ENCODE results near the gene ESRRB.

ESRRB gene

DNA sequence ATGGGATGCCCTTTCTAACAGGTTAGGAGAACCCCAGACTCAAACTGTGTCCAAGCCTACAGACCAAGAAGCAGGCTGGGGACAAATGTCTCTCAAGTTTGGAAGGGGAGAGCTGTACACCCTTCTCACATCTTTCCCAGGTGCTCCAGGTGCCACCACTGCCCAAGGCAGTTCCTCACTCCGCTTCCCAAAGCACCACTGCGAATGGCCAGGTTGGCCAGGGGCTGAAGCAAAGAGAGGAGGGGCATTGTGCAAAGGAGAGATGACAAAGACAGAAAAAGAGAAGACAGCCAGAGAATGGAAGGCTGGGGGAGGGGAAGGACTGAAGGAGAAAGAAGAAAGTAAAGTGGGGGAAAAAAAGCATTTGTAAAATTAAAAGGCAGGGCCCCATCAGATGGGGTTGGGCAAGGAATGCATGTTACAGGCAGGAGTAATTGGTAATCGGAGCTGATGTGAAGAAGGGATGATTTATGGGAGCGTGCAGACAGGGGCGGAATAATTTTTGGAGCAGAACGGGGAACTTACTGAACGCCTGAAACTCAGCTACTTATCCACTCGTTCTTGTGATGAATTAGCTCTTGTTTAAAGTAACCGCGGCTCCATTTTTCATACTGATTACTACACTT, 165.8 kb downstream of the ESRRB start:
- DNase-seq (ENCODE audit: low read depth) = no peak

DNA sequence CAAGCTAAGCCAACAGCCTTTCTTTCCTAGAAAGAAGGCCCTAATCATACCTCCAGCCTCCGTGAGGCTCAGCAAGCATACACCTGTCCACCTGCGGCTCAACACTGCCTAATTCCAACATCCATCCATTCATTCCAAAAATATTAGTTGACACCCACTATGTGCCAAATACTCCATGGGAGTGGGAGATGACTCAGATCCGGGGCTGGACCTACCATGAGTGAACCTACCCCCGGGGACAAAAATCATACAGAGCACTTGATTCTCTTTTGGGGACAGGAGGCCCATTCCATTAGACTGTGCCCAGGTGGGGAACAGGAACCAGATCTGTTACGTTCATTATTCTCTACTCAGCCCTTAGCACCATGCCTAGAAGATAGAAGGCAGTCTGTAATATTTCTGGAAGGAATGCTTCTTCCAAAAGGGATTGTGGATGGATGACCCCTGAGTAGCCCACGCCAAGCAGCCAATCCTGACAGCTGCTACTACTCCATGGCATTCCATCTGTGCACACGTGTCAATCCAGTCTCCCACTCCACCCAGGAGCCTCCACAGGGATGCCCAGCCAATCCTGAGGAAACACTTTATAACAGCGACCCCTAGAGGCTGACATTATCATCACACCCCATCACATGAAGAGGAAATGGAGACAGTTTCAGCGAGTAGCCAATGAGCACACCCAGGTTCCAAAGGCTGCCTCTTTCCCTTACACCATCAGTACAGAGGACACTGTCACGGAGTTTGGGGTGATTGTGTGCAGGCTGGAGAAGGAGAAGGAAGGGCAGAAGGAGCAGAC, 170.7 kb downstream of the ESRRB start:
- no peak for DNase-seq (ENCODE audit: low read depth)

DNA sequence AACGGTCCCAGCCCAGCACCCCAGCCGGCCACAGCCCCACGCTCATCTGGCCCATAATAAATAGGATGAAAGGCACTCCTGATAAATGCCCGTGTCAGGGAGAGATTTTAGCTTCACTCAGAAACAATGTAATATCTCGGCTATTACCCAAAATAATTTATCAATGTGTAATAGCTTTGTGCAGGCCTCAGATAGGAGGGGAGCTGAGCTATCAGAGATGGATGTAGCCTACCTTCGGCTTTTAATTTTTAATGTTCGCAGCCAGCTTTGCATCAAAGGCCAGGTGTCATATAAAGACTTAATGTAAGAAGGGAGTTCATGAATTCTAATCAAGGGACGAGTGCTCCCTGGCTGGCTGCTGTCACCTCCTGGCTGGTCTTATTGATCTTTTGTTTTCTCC, 171.9 kb downstream of the ESRRB start:
- no peak for DNase-seq (ENCODE audit: low read depth)

DNA sequence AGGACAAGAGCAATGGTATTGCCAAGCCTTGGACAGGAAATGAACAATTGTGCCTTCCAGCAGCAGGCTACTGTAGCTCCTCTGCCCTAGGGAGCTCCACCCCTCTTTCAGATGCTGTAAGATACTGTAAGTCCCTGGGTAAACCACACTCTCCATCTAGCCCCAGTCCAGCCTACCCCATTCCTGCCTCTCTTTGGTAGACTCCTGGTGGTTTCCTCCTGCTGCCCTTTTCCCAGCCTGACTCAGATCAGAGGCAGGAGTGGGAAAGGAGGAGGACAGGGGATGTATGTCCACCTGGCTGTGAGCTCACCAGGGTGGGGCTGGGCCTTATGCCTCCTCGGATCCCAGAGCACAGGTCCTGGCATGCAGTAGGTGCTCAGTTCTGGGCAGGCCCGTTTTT, 174.6 kb downstream of the ESRRB start:
- no peak for DNase-seq (ENCODE audit: low read depth)

DNA sequence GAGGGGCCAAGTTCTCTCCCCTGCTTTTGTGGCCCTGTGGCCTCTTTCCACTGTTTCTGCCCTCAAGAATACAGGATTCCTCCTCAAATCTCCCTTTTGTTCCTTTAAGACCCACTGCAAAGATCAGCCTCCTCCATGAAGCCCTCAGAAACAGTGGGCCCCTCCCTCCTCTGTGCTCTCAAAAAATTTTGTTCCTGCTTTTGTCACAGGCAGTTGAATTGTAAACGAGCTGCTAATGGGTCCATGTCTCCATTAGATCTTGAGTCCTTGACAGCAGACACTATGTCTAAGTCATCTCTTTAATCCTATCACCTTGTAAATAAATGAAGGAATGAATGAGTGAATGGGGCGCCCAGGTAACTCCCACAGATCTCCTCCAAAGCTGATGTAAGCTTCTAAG, 175.2 kb downstream of the ESRRB start:
- DNase-seq (ENCODE audit: low read depth) = no peak
